PC-9 (cell line): Measurements from ENCODE around the gene PAFAH2.

Source experiments
- EZH2 ChIP-seq: fragments of 200-600 bp; sonication (generic); IDR thresholded peaks from 2 replicates; pipeline ENCODE4 v1.8.0; 2017; ENCODE audit warnings: antibody characterized with exemption, low read depth
- TF ChIP-seq, protein P1 (sequence below): fragments of 200-600 bp; sonication (generic); conservative IDR thresholded peaks from 2 replicates; pipeline ENCODE4 v1.6.1; 2017; ENCODE audit warnings: mixed run types, antibody characterized with exemption, mild to moderate bottlenecking, moderate library complexity

DNA sequence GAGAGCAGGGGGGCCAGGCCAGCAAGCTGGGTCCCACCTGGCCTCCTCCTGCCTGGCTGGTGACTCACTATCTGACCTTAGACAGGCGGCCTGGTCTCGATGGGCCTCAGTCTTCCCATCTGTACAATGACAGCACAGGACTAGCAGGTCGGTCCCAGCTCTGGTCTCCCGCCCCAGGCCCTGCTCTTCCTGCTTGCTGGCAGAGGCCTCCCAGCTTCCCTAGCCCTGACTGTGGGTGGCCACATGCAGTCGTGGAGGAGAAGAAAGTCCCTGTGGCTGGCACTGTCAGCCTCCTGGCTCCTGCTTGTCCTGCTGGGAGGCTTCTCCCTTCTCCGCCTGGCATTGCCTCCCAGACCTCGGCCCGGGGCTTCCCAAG lies 24.5 kb upstream of the PAFAH2 start:
- TF ChIP-seq, protein P1, sequence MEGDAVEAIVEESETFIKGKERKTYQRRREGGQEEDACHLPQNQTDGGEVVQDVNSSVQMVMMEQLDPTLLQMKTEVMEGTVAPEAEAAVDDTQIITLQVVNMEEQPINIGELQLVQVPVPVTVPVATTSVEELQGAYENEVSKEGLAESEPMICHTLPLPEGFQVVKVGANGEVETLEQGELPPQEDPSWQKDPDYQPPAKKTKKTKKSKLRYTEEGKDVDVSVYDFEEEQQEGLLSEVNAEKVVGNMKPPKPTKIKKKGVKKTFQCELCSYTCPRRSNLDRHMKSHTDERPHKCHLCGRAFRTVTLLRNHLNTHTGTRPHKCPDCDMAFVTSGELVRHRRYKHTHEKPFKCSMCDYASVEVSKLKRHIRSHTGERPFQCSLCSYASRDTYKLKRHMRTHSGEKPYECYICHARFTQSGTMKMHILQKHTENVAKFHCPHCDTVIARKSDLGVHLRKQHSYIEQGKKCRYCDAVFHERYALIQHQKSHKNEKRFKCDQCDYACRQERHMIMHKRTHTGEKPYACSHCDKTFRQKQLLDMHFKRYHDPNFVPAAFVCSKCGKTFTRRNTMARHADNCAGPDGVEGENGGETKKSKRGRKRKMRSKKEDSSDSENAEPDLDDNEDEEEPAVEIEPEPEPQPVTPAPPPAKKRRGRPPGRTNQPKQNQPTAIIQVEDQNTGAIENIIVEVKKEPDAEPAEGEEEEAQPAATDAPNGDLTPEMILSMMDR, result no peak
- no peak for TF ChIP-seq EZH2
